Measurements from ENCODE around the gene CHAD.

CHAD gene

GRCh38 chr17:50506298-50506697 is 37.6 kb upstream of the CHAD start:
- Histone ChIP-seq H3K4me3 (ENCODE audit: low read depth, low read length) (no peak overlapping the region), H3K27ac (ENCODE audit: low read depth, low read length) (no peak overlapping the region), H3K4me1 (ENCODE audit: control insufficient read depth, insufficient read depth, low read length) (peaks cover 15% of the 10 kb centered on the region), H3K27me3 (ENCODE audit: control insufficient read depth, insufficient read depth, low read length) (no peaks in the 10 kb centered on the region), H3K36me3 (ENCODE audit: control insufficient read depth, insufficient read depth, low read length) (no peaks in the 10 kb centered on the region), H3K9me3 (ENCODE audit: control insufficient read depth, insufficient read depth, low read length) (no peaks in the 10 kb centered on the region), H3K9ac (ENCODE audit: low read depth, low read length) (no peak overlapping the region)

- Histone ChIP-seq H3K27ac (ENCODE audit: low read depth, low read length) (no peak overlapping the region), H3K9ac (ENCODE audit: low read depth, low read length) (no peak overlapping the region), H3K9me3 (ENCODE audit: control insufficient read depth, insufficient read depth, low read length) (no peaks in the 10 kb centered on the region), H3K36me3 (ENCODE audit: control insufficient read depth, insufficient read depth, low read length) (no peaks in the 10 kb centered on the region), H3K4me3 (ENCODE audit: low read depth, low read length) (no peak overlapping the region), H3K4me1 (ENCODE audit: control insufficient read depth, insufficient read depth, low read length) (peaks cover 15% of the 10 kb centered on the region), H3K27me3 (ENCODE audit: control insufficient read depth, insufficient read depth, low read length) (no peaks in the 10 kb centered on the region)
Measured at GRCh38 chr17:50505591-50506130, 37.0 kb upstream of the CHAD start.

- Histone ChIP-seq H3K9ac (ENCODE audit: low read depth, low read length) (no peak overlapping the region), H3K36me3 (ENCODE audit: control insufficient read depth, insufficient read depth, low read length) (no peaks in the 10 kb centered on the region), H3K4me3 (ENCODE audit: low read depth, low read length) (no peak overlapping the region), H3K27me3 (ENCODE audit: control insufficient read depth, insufficient read depth, low read length) (no peaks in the 10 kb centered on the region), H3K27ac (ENCODE audit: low read depth, low read length) (no peak overlapping the region), H3K9me3 (ENCODE audit: control insufficient read depth, insufficient read depth, low read length) (no peaks in the 10 kb centered on the region), H3K4me1 (ENCODE audit: control insufficient read depth, insufficient read depth, low read length) (peaks cover 8% of the 10 kb centered on the region)
Measured at GRCh38 chr17:50502301-50502990, 33.8 kb upstream of the CHAD start.

GRCh38 chr17:50501054-50501453 is 32.4 kb upstream of the CHAD start:
- H3K27ac ChIP-seq (ENCODE audit: low read depth, low read length) = no peak overlapping the region
- H3K4me1 ChIP-seq (ENCODE audit: control insufficient read depth, insufficient read depth, low read length) = peaks cover 7% of the 10 kb centered on the region
- no peaks in the 10 kb centered on the region for H3K27me3 ChIP-seq (ENCODE audit: control insufficient read depth, insufficient read depth, low read length)
- H3K9ac ChIP-seq (ENCODE audit: low read depth, low read length) = no peak overlapping the region
- no peak overlapping the region for H3K4me3 ChIP-seq (ENCODE audit: low read depth, low read length)
- no peaks in the 10 kb centered on the region for H3K9me3 ChIP-seq (ENCODE audit: control insufficient read depth, insufficient read depth, low read length)
- H3K36me3 ChIP-seq (ENCODE audit: control insufficient read depth, insufficient read depth, low read length) = no peaks in the 10 kb centered on the region

- Histone ChIP-seq H3K4me1 (ENCODE audit: control insufficient read depth, insufficient read depth, low read length) (peaks cover 7% of the 10 kb centered on the region), H3K4me3 (ENCODE audit: low read depth, low read length) (no peak overlapping the region), H3K36me3 (ENCODE audit: control insufficient read depth, insufficient read depth, low read length) (no peaks in the 10 kb centered on the region), H3K27me3 (ENCODE audit: control insufficient read depth, insufficient read depth, low read length) (no peaks in the 10 kb centered on the region), H3K9ac (ENCODE audit: low read depth, low read length) (no peak overlapping the region), H3K9me3 (ENCODE audit: control insufficient read depth, insufficient read depth, low read length) (no peaks in the 10 kb centered on the region), H3K27ac (ENCODE audit: low read depth, low read length) (no peak overlapping the region)
Measured at GRCh38 chr17:50499721-50500120, 31.0 kb upstream of the CHAD start.

GRCh38 chr17:50499270-50499669 is 30.6 kb upstream of the CHAD start:
- no peaks in the 10 kb centered on the region for H3K9me3 ChIP-seq (ENCODE audit: control insufficient read depth, insufficient read depth, low read length)
- no peak overlapping the region for H3K4me3 ChIP-seq (ENCODE audit: low read depth, low read length)
- no peak overlapping the region for H3K9ac ChIP-seq (ENCODE audit: low read depth, low read length)
- no peak overlapping the region for H3K27ac ChIP-seq (ENCODE audit: low read depth, low read length)
- no peaks in the 10 kb centered on the region for H3K27me3 ChIP-seq (ENCODE audit: control insufficient read depth, insufficient read depth, low read length)
- H3K4me1 ChIP-seq (ENCODE audit: control insufficient read depth, insufficient read depth, low read length) = peaks cover 7% of the 10 kb centered on the region
- H3K36me3 ChIP-seq (ENCODE audit: control insufficient read depth, insufficient read depth, low read length) = no peaks in the 10 kb centered on the region

- Histone ChIP-seq H3K9me3 (ENCODE audit: control insufficient read depth, insufficient read depth, low read length) (no peaks in the 10 kb centered on the region), H3K4me3 (ENCODE audit: low read depth, low read length) (no peak overlapping the region), H3K9ac (ENCODE audit: low read depth, low read length) (no peak overlapping the region), H3K4me1 (ENCODE audit: control insufficient read depth, insufficient read depth, low read length) (no peaks in the 10 kb centered on the region), H3K36me3 (ENCODE audit: control insufficient read depth, insufficient read depth, low read length) (no peaks in the 10 kb centered on the region), H3K27ac (ENCODE audit: low read depth, low read length) (no peak overlapping the region), H3K27me3 (ENCODE audit: control insufficient read depth, insufficient read depth, low read length) (no peaks in the 10 kb centered on the region)
Measured at GRCh38 chr17:50498021-50498874, 29.6 kb upstream of the CHAD start.

- H3K9ac ChIP-seq (ENCODE audit: low read depth, low read length) = no peak overlapping the region
- H3K4me3 ChIP-seq (ENCODE audit: low read depth, low read length) = no peak overlapping the region
- no peaks in the 10 kb centered on the region for H3K36me3 ChIP-seq (ENCODE audit: control insufficient read depth, insufficient read depth, low read length)
- H3K9me3 ChIP-seq (ENCODE audit: control insufficient read depth, insufficient read depth, low read length) = no peaks in the 10 kb centered on the region
- H3K27ac ChIP-seq (ENCODE audit: low read depth, low read length) = no peak overlapping the region
- no peaks in the 10 kb centered on the region for H3K4me1 ChIP-seq (ENCODE audit: control insufficient read depth, insufficient read depth, low read length)
- H3K27me3 ChIP-seq (ENCODE audit: control insufficient read depth, insufficient read depth, low read length) = no peaks in the 10 kb centered on the region
Measured at GRCh38 chr17:50495918-50496317, 27.2 kb upstream of the CHAD start.

- H3K27ac ChIP-seq (ENCODE audit: low read depth, low read length) = no peak overlapping the region
- no peaks in the 10 kb centered on the region for H3K36me3 ChIP-seq (ENCODE audit: control insufficient read depth, insufficient read depth, low read length)
- H3K9ac ChIP-seq (ENCODE audit: low read depth, low read length) = no peak overlapping the region
- H3K4me3 ChIP-seq (ENCODE audit: low read depth, low read length) = no peak overlapping the region
- H3K4me1 ChIP-seq (ENCODE audit: control insufficient read depth, insufficient read depth, low read length) = no peaks in the 10 kb centered on the region
- H3K27me3 ChIP-seq (ENCODE audit: control insufficient read depth, insufficient read depth, low read length) = no peaks in the 10 kb centered on the region
- H3K9me3 ChIP-seq (ENCODE audit: control insufficient read depth, insufficient read depth, low read length) = no peaks in the 10 kb centered on the region
Measured at GRCh38 chr17:50495217-50495823, 26.6 kb upstream of the CHAD start.

- H3K4me1 ChIP-seq (ENCODE audit: control insufficient read depth, insufficient read depth, low read length) = no peaks in the 10 kb centered on the region
- no peaks in the 10 kb centered on the region for H3K9me3 ChIP-seq (ENCODE audit: control insufficient read depth, insufficient read depth, low read length)
- H3K27ac ChIP-seq (ENCODE audit: low read depth, low read length) = no peak overlapping the region
- H3K27me3 ChIP-seq (ENCODE audit: control insufficient read depth, insufficient read depth, low read length) = no peaks in the 10 kb centered on the region
- no peaks in the 10 kb centered on the region for H3K36me3 ChIP-seq (ENCODE audit: control insufficient read depth, insufficient read depth, low read length)
- H3K9ac ChIP-seq (ENCODE audit: low read depth, low read length) = no peak overlapping the region
- H3K4me3 ChIP-seq (ENCODE audit: low read depth, low read length) = no peak overlapping the region
Measured at GRCh38 chr17:50493744-50494143, 25.1 kb upstream of the CHAD start.

- no peaks in the 10 kb centered on the region for H3K27me3 ChIP-seq (ENCODE audit: control insufficient read depth, insufficient read depth, low read length)
- H3K36me3 ChIP-seq (ENCODE audit: control insufficient read depth, insufficient read depth, low read length) = no peaks in the 10 kb centered on the region
- no peaks in the 10 kb centered on the region for H3K4me1 ChIP-seq (ENCODE audit: control insufficient read depth, insufficient read depth, low read length)
- H3K27ac ChIP-seq (ENCODE audit: low read depth, low read length) = no peak overlapping the region
- no peaks in the 10 kb centered on the region for H3K9me3 ChIP-seq (ENCODE audit: control insufficient read depth, insufficient read depth, low read length)
- no peak overlapping the region for H3K9ac ChIP-seq (ENCODE audit: low read depth, low read length)
- no peak overlapping the region for H3K4me3 ChIP-seq (ENCODE audit: low read depth, low read length)
Measured at GRCh38 chr17:50492214-50492613, 23.5 kb upstream of the CHAD start.
